K562 (cell line): Measurements from ENCODE around the gene CYB5D1. TPM values are rescaled to one million over a fixed set of nuclear protein-coding genes. Genes with fewer than 3 reads are reported as not detected.

Experiments
- ATAC-seq: fragments of 200-7000 bp; cut with Tn5 transposase; 3 replicates; pipeline ENCODE4 v1.9.1; 2020; ENCODE audit warnings: moderate library complexity
- BruUV-seq: library from RNA; stranded (reverse); fragments of 400-500 nt; replicated peaks from 2 replicates; lab custom pipeline; 2021; lab: Mats Ljungman, UMichigan
- CTCF ChIA-PET: fragments of 300-600 bp; formaldehyde crosslinking; extraction: SDS; loops from one replicate; lab custom pipeline; 2021; ENCODE audit warnings: low intra/inter-chr PET ratio; lab: Yijun Ruan, JAX
- POLR2A ChIA-PET: fragments of 300-600, 350-650 bp; sonication (Branson Sonifier 250); formaldehyde crosslinking; extraction: SDS; loops from one replicate; lab custom pipeline; 2021; ENCODE audit warnings: antibody characterized with exemption, inconsistent platforms; lab: Yijun Ruan, JAX
- DNase-seq, 4 experiments: peaks; one replicate each; pipeline versions ENCODE4 v3.0.0 to v3.0.0-alpha.2; 2011 to 2018; ENCODE audit warnings: low spot score in 3 of 4, mixed read lengths in 3 of 4; ENCODE audit errors: extremely low read depth in 1 of 4
- FAIRE-seq: peaks from 2 replicates; lab custom pipeline; 2011; peaks lifted over from hg19 to GRCh38; lab: Jason Lieb, UNC
- H2AFZ ChIP-seq: 2 replicates; pipeline ENCODE4 v1.6.0; 2011; ENCODE audit warnings: low read depth, low read length, control low read depth, inconsistent platforms
- H3K27ac ChIP-seq: fragments of 200-600 bp; 3 replicates; pipeline ENCODE4 v1.8.0; 2011; ENCODE audit warnings: low read depth, mild to moderate bottlenecking, control low read depth, inconsistent platforms, low read length, moderate library complexity, mixed read lengths; ENCODE audit errors: extremely low read depth
- H3K27me3 ChIP-seq, 2 experiments: fragments of 300-600 bp in 1 of 2; 2 replicates in 1 of 2; 3 replicates in 1 of 2; pipeline versions ENCODE4 v1.6.0 to v1.8.0; 2011; ENCODE audit warnings: inconsistent platforms in 2 of 2, low read length in 2 of 2, mild to moderate bottlenecking in 1 of 2, mixed read lengths in 1 of 2, moderate library complexity in 1 of 2; ENCODE audit not compliant: control insufficient read depth in 2 of 2, insufficient read depth in 2 of 2
- H3K36me3 ChIP-seq: fragments of 300-600 bp; 3 replicates; pipeline ENCODE4 v1.8.0; 2011; ENCODE audit warnings: mild to moderate bottlenecking, low read length, inconsistent platforms; ENCODE audit not compliant: control insufficient read depth, insufficient read depth
- H3K4me1 ChIP-seq, 2 experiments: fragments of 200-600 bp in 1 of 2; replicated peaks in 1 of 2; 2 replicates in 1 of 2; 3 replicates in 1 of 2; pipeline versions ENCODE4 v1.5.1 to v1.8.0; 2011; ENCODE audit warnings: inconsistent platforms in 2 of 2, low read length in 2 of 2, mild to moderate bottlenecking in 1 of 2, mixed read lengths in 1 of 2, moderate library complexity in 1 of 2; ENCODE audit not compliant: control insufficient read depth in 2 of 2, insufficient read depth in 2 of 2
- H3K4me2 ChIP-seq: 2 replicates; pipeline ENCODE4 v1.6.1; 2011; ENCODE audit warnings: low read length, control low read depth, inconsistent platforms, mixed read lengths; ENCODE audit not compliant: insufficient read depth
- H3K4me3 ChIP-seq: fragments of 200-600 bp; sonication (generic), shearing (Covaris generic); 2 replicates; pipeline ENCODE4 v1.5.1; 2016; ENCODE audit warnings: control low read depth, inconsistent platforms
- H3K79me2 ChIP-seq: fragments of 200-600 bp; 3 replicates; pipeline ENCODE4 v1.8.0; 2011; ENCODE audit warnings: low read length, inconsistent platforms; ENCODE audit not compliant: control insufficient read depth, insufficient read depth
- H3K9ac ChIP-seq, 2 experiments: 2 replicates each; pipeline versions ENCODE4 v1.6.0 to v1.6.1; 2011; ENCODE audit warnings: low read depth in 2 of 2, low read length in 2 of 2, control low read depth in 1 of 2, inconsistent platforms in 1 of 2, mild to moderate bottlenecking in 1 of 2, mixed read lengths in 1 of 2; ENCODE audit not compliant: insufficient read depth in 1 of 2
- H3K9me1 ChIP-seq: one replicate; pipeline ENCODE4 v1.6.0; 2011; ENCODE audit warnings: inconsistent platforms, mild to moderate bottlenecking, low read length, moderate library complexity; ENCODE audit not compliant: control insufficient read depth, insufficient read depth
- H3K9me3 ChIP-seq: replicated peaks from 2 replicates; pipeline ENCODE4 v1.5.1; 2011; ENCODE audit warnings: low read depth, low read length, inconsistent platforms; ENCODE audit not compliant: control insufficient read depth, insufficient read depth
- H4K20me1 ChIP-seq: replicated peaks from 2 replicates; pipeline ENCODE4 v1.6.1; 2011; ENCODE audit warnings: low read length, inconsistent platforms, mixed read lengths; ENCODE audit not compliant: control insufficient read depth, insufficient read depth
- BRD4 ChIP-seq: fragments of 200-600 bp; sonication (generic); IDR thresholded peaks from 2 replicates; pipeline ENCODE4 v1.6.1; 2017; ENCODE audit warnings: inconsistent platforms
- CTBP1 ChIP-seq: fragments of 450-650 bp; IDR thresholded peaks from 2 replicates; pipeline ENCODE4 v1.6.1; 2016; ENCODE audit warnings: borderline replicate concordance
- DDX20 ChIP-seq: fragments of 450-650 bp; IDR thresholded peaks from 2 replicates; pipeline ENCODE4 v1.6.1; 2016; ENCODE audit warnings: missing genetic modification characterization, low read depth, mild to moderate bottlenecking, missing compliant biosample characterization, moderate library complexity
- GATAD2A ChIP-seq: fragments of 450-650 bp; IDR thresholded peaks from 2 replicates; pipeline ENCODE4 v1.6.1; 2017
- GTF3C2 ChIP-seq: IDR thresholded peaks from 3 replicates; pipeline ENCODE4 v1.6.1; 2011; ENCODE audit warnings: borderline replicate concordance, mild to moderate bottlenecking, moderate library complexity; ENCODE audit not compliant: insufficient read length; ENCODE audit errors: extremely low read depth
- IRF1 ChIP-seq: sonication (generic); formaldehyde crosslinking; IDR thresholded peaks from 2 replicates; pipeline ENCODE4 v1.8.0; 2022; ENCODE audit warnings: missing genetic modification reagents, mild to moderate bottlenecking, borderline replicate concordance
- KAT8 ChIP-seq: fragments of 450-650 bp; IDR thresholded peaks from 2 replicates; pipeline ENCODE4 v1.6.1; 2016; ENCODE audit warnings: low read depth, mild to moderate bottlenecking
- MCM5 ChIP-seq: fragments of 450-650 bp; IDR thresholded peaks from 2 replicates; pipeline ENCODE4 v1.6.1; 2016; ENCODE audit warnings: low read depth
- SFPQ ChIP-seq: fragments of 200-400 bp; formaldehyde crosslinking; IDR thresholded peaks from 2 replicates; pipeline ENCODE4 v1.6.1; 2017; ENCODE audit warnings: mild to moderate bottlenecking, low read depth, low read length, moderate library complexity
- TAF9B ChIP-seq: fragments of 450-650 bp; IDR thresholded peaks from 2 replicates; pipeline ENCODE4 v1.6.1; 2018; ENCODE audit warnings: mild to moderate bottlenecking; ENCODE audit not compliant: partially characterized antibody
- THAP7 ChIP-seq: fragments of 250-450 bp; sonication (Bioruptor Pico); IDR thresholded peaks from 2 replicates; pipeline ENCODE4 v1.5.0; 2021
- ZFP36 ChIP-seq: fragments of 150-350 bp; IDR thresholded peaks from 2 replicates; pipeline ENCODE4 v1.6.1; 2018; ENCODE audit warnings: low read length, low read depth; ENCODE audit not compliant: partially characterized antibody
- ZFPM2 ChIP-seq: fragments of 250-450 bp; sonication (Bioruptor Pico); IDR thresholded peaks from 2 replicates; pipeline ENCODE4 v1.5.1; 2022; ENCODE audit warnings: mild to moderate bottlenecking
- ZNF77 ChIP-seq: fragments of 250-450 bp; sonication (Bioruptor Pico); IDR thresholded peaks from 2 replicates; pipeline ENCODE4 v1.5.0; 2020
- WGBS: fragments of 100-300 bp; shearing (Covaris generic); methylation state at CpG from one replicate; pipeline ENCODE4 v1.1.6; 2016; ENCODE audit warnings: low coverage, mixed read lengths; ENCODE audit not compliant: insufficient coverage; ENCODE audit errors: missing lambda C conversion rate; 5-methylcytosine and 5-hydroxymethylcytosine counted together
- in situ Hi-C: fragments of 300-500 bp; cut with MboI; formaldehyde crosslinking; loops from 4 replicates; pipeline ENCODE4 v1.15.0; 2018; ENCODE audit warnings: inconsistent platforms, mixed read lengths
- intact Hi-C: fragments of 100-400 bp; cut with micrococcal nuclease; formaldehyde crosslinking; loops from 2 replicates; pipeline ENCODE4 v1.14.2; 2022
- polyA plus RNA-seq, 8 experiments: library from polyadenylated mRNA; depleted of rRNA in 4 of 8; stranded (reverse) in 5 of 8; unstranded in 3 of 8; fragments of >200 nt; fragmentation: Nextera tagmentation in 2 of 8; fragmentation: Illumina TruSeq in 1 of 8; extraction: Ambion mirVana in 2 of 8; extraction: Trizol in 1 of 8; gene quantifications; 2 replicates each; pipeline versions ENCODE4 v1.2.1 to v1.2.3, GENCODE V29; 2011 to 2014; ENCODE audit warnings: inconsistent platforms in 1 of 8, missing spikeins in 1 of 8
- total RNA-seq, 7 experiments: library from RNA; depleted of rRNA in 6 of 7; stranded (reverse); fragments of >200 nt in 6 of 7; fragmentation: Illumina TruSeq in 2 of 7; extraction: Trizol in 2 of 7; gene quantifications; 2 replicates each; pipeline versions ENCODE4 v1.2.1 to v1.2.3, GENCODE V29; 2011 to 2021; ENCODE audit warnings: low replicate concordance in 1 of 7

CYB5D1 gene
- total and polyA plus RNA-seq, 9 of the 15 experiments (the other 6 are each of a cell fraction or from before 2014, with no cell fraction given) = 2.4 to 7.9 (median 5.7) TPM

GRCh38 chr17:7818746-7819645, 38.8 kb upstream of the CYB5D1 start (continued):
- TF ChIP-seq ZFP36 = no peak
- TF ChIP-seq, all 486 proteins: peak for 0

GRCh38 chr17:7820231-7820630, 37.6 kb upstream of the CYB5D1 start:
- Histone ChIP-seq H3K4me3 (no peak overlapping the region), H2AFZ (no peak overlapping the region), H3K4me1 (peaks cover 0 to 9% of the 10 kb centered on the region in 2 experiments; a peak in 2 of 5 replicates), H3K27ac (no peak overlapping the region), H3K4me2 (no peak overlapping the region), H4K20me1 (no peaks in the 10 kb centered on the region; the same call in 1 of the 2 replicates), H3K9me1 (no peaks in the 10 kb centered on the region), H3K9ac (no peak overlapping the region), H3K36me3 (no peaks in the 10 kb centered on the region), H3K27me3 (peaks cover 15 to 64% of the 10 kb centered on the region in 2 experiments), H3K9me3 (no peaks in the 10 kb centered on the region), H3K79me2 (no peaks in the 10 kb centered on the region)
- ATAC-seq (no peak), DNase-seq (no peak), FAIRE-seq (no peak)
- ChIA-PET CTCF (no interaction called here), POLR2A (interaction anchor here (0.7 to 1.2 kb wide), 2 partner anchors 13 to 40 kb away, joined by 3 read pairs; no protein-coding TSS in a partner anchor)
- intact Hi-C loops = loop anchor here (5.0 to 10.0 kb wide), 3 partner anchors 37 to 225 kb away; partner anchors contain the start of genes CYB5D1, NAA38 and TMEM88
- no TSS peak for BruUV-seq
- WGBS = 0% methylated on average over 5 of the region's 5 CpGs
- in situ Hi-C loops = no loop called here
- TF ChIP-seq GTF3C2 (no peak), DDX20 (tag) (no peak), SFPQ (no peak), GATAD2A (no peak), THAP7 (CRISPR knock-in tag) (no peak), ZFPM2 (CRISPR knock-in tag) (no peak), IRF1 (CRISPR knock-in tag) (no peak), ZNF77 (CRISPR knock-in tag) (no peak), CTBP1 (no peak), TAF9B (no peak), MCM5 (no peak), KAT8 (no peak), BRD4 (no peak)
